ENCODE measurements around the gene MAD2L1BP. TPM values are rescaled to one million over a fixed set of nuclear protein-coding genes. Genes with fewer than 3 reads are reported as not detected.

MAD2L1BP gene
- total and polyA plus RNA-seq, 2 donors (not counting 3 experiments of a cell fraction or from before 2014, with no cell fraction given), result 32.3 to 62.0 TPM

- dilution Hi-C loops (cut with MboI; ENCODE audit: extremely low pct_ligation_motif_present, low sequenced_read_pairs), result no loop called here
- Histone ChIP-seq H3K27ac (ENCODE audit: insufficient read depth, low read depth, low read length) (no peak overlapping the region), H3K4me1 (ENCODE audit: control insufficient read depth, extremely low read depth, insufficient read depth, low read length) (no peaks in the 10 kb centered on the region), H3K9me1 (replicated peaks; ENCODE audit: control insufficient read depth, extremely low read depth, insufficient read depth, low read length) (no peaks in the 10 kb centered on the region), H3K4me2 (ENCODE audit: insufficient read depth, low read length) (no peak overlapping the region), H4K20me1 (replicated peaks; ENCODE audit: control insufficient read depth, extremely low read depth, insufficient read depth, low read length) (no peaks in the 10 kb centered on the region), H3K36me3 (ENCODE audit: control insufficient read depth in 2 of 2, extremely low read depth in 1 of 2, insufficient read depth in 2 of 2, low read length in 2 of 2) (peaks cover 12 to 13% of the 10 kb centered on the region in 2 experiments), H2AFZ (ENCODE audit: low read depth, low read length) (no peak overlapping the region), H3K9me3 (replicated peaks; ENCODE audit: control insufficient read depth, insufficient read depth, low read length) (no peaks in the 10 kb centered on the region), H3K27me3 (ENCODE audit: control insufficient read depth in 2 of 2, insufficient read depth in 2 of 2, low read length in 2 of 2) (no peaks in the 10 kb centered on the region), H3K4me3 (replicated peaks in 1 of 3; ENCODE audit: insufficient read depth in 1 of 3, low read depth in 1 of 3, low read length in 3 of 3) (no peak overlapping the region), H3K9ac (replicated peaks; ENCODE audit: extremely low read depth, insufficient read depth, low read length) (no peak overlapping the region), H3K79me2 (ENCODE audit: control insufficient read depth, insufficient read depth, low read length) (no peaks in the 10 kb centered on the region)
- CTCF ChIA-PET, result interaction anchor here (0.8 to 1.4 kb wide), 4 partner anchors 11 to 159 kb away, joined by 3 to 4 read pairs (median 4); no protein-coding TSS in a partner anchor
- POLR2A ChIA-PET, result no interaction called here
- no peak for FAIRE-seq
- TF ChIP-seq MAX (IDR thresholded peaks at IDR 0.05; ENCODE audit: insufficient read depth, insufficient read length) (no peak), POLR2A (IDR thresholded peaks at IDR 0.05; ENCODE audit: low read depth, low read length) (no peak)
- no TSS peak for BruUV-seq (replicated peaks)
- no peak for DNase-seq (ENCODE audit: low read depth, low spot score)
- intact Hi-C loops (cut with micrococcal nuclease), result no loop called here
Observed at GRCh38 chr6:43613721-43614395, 21.8 kb upstream of the MAD2L1BP start.

- intact Hi-C loops (cut with micrococcal nuclease) (no loop called here), dilution Hi-C loops (cut with MboI; ENCODE audit: extremely low pct_ligation_motif_present, low sequenced_read_pairs) (no loop called here)
- no peak overlapping the region for H3K27ac ChIP-seq (ENCODE audit: insufficient read depth, low read depth, low read length)
- H3K79me2 ChIP-seq (ENCODE audit: control insufficient read depth, insufficient read depth, low read length), result no peaks in the 10 kb centered on the region
- no peak overlapping the region for H3K9ac ChIP-seq (replicated peaks; ENCODE audit: extremely low read depth, insufficient read depth, low read length)
- no peaks in the 10 kb centered on the region for H4K20me1 ChIP-seq (replicated peaks; ENCODE audit: control insufficient read depth, extremely low read depth, insufficient read depth, low read length)
- no peak overlapping the region for H2AFZ ChIP-seq (ENCODE audit: low read depth, low read length)
- peaks cover 12 to 13% of the 10 kb centered on the region in 2 experiments for H3K36me3 ChIP-seq (ENCODE audit: control insufficient read depth in 2 of 2, extremely low read depth in 1 of 2, insufficient read depth in 2 of 2, low read length in 2 of 2)
- ChIA-PET CTCF (interaction anchor here (1.0 to 1.4 kb wide), 2 partner anchors 18 to 159 kb away, joined by 3 to 4 read pairs; no protein-coding TSS in a partner anchor), POLR2A (no interaction called here)
- TF ChIP-seq EZH2 (IDR thresholded peaks at IDR 0.05; ENCODE audit: borderline replicate concordance, low read depth, low read length, severe bottlenecking), result no peak
- TF ChIP-seq MAX (IDR thresholded peaks at IDR 0.05; ENCODE audit: insufficient read depth, insufficient read length), result no peak
- TF ChIP-seq CTCF (IDR thresholded peaks at IDR 0.05; ENCODE audit: extremely low read depth in 1 of 2, insufficient read depth in 1 of 2, low read depth in 1 of 2, low read length in 2 of 2), result no peak
- TF ChIP-seq FOS (IDR thresholded peaks at IDR 0.05; ENCODE audit: borderline replicate concordance, insufficient read depth, low read length), result no peak
- TF ChIP-seq GATA2 (IDR thresholded peaks at IDR 0.05; ENCODE audit: insufficient read depth, insufficient read length, low read depth, low read length), result no peak
- no peak overlapping the region for H3K4me2 ChIP-seq (ENCODE audit: insufficient read depth, low read length)
- no peak overlapping the region for H3K4me3 ChIP-seq (replicated peaks in 1 of 3; ENCODE audit: insufficient read depth in 1 of 3, low read depth in 1 of 3, low read length in 3 of 3)
- no peaks in the 10 kb centered on the region for H3K9me3 ChIP-seq (replicated peaks; ENCODE audit: control insufficient read depth, insufficient read depth, low read length)
- no peaks in the 10 kb centered on the region for H3K9me1 ChIP-seq (replicated peaks; ENCODE audit: control insufficient read depth, extremely low read depth, insufficient read depth, low read length)
- no peaks in the 10 kb centered on the region for H3K27me3 ChIP-seq (ENCODE audit: control insufficient read depth in 2 of 2, insufficient read depth in 2 of 2, low read length in 2 of 2)
- DNase-seq (ENCODE audit: low read depth, low spot score) (no peak), FAIRE-seq (no peak)
- no TSS peak for BruUV-seq (replicated peaks)
- no peaks in the 10 kb centered on the region for H3K4me1 ChIP-seq (ENCODE audit: control insufficient read depth, extremely low read depth, insufficient read depth, low read length)
Observed at GRCh38 chr6:43614396-43614730, 21.3 kb upstream of the MAD2L1BP start.
